Measurements from ENCODE around the gene PLCL1.

The PLCL1 gene

DNA sequence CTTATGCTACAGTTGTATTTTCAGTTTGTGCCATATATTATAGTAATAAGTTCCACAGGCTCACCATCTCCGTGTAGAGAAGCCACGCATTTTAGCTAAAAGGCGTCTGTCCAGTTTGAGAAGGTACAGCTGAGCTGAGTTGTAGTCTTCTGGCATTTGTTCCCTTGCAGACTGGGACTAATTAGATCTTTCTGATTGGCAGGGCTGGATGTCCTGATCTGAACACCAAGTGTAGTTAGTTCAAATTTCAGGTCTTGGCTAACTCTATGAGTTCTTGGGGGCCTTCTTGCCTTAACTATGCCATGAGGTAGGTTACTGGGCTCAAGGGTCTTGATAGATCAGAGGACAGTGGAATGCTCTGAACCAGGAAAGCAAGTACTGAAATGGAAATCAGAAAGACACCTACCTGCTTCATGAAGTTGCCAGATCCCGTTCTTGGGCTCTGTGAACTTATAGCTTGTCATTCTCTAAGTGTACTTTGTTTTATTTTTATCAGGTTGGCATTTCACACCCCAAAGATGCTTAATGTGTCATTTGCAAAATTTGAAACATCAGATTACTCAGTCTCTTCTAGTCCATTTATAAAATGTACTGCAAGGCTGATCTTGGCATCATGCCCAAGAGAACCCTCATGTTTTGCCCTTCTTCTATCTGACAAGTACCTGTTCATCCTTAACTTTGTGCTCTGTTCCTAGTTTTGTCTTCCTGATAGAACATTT is 93.7 kb downstream of the PLCL1 start:
- TF ChIP-seq ZFX (IDR thresholded peaks at IDR 0.05) = no peak
- no peak for TF ChIP-seq CTCF (conservative IDR thresholded peaks at IDR 0.05)
- H3K27ac ChIP-seq = no peak overlapping the region

- TF ChIP-seq CTCF (conservative IDR thresholded peaks at IDR 0.05) = no peak
- TF ChIP-seq ZFX (IDR thresholded peaks at IDR 0.05) = no peak
- H3K27ac ChIP-seq = no peak overlapping the region
Observed at GRCh38 chr2:197904446-197904845, 100.1 kb downstream of the PLCL1 start.

GRCh38 chr2:197908156-197908555 is 103.8 kb downstream of the PLCL1 start:
- TF ChIP-seq ZFX (IDR thresholded peaks at IDR 0.05) = no peak
- TF ChIP-seq CTCF (conservative IDR thresholded peaks at IDR 0.05) = no peak

GRCh38 chr2:197908990-197909776 is 104.8 kb downstream of the PLCL1 start:
- TF ChIP-seq ZFX (IDR thresholded peaks at IDR 0.05) (no peak), CTCF (conservative IDR thresholded peaks at IDR 0.05) (no peak)
- H3K27ac ChIP-seq = no peak overlapping the region

More at GRCh38 chr2:197908156-197908555, 103.8 kb downstream of the PLCL1 start:
- no peak overlapping the region for H3K27ac ChIP-seq

GRCh38 chr2:197911667-197912066 is 107.3 kb downstream of the PLCL1 start:
- TF ChIP-seq ZFX (IDR thresholded peaks at IDR 0.05) (no peak), CTCF (conservative IDR thresholded peaks at IDR 0.05) (no peak)
- H3K27ac ChIP-seq = no peak overlapping the region

DNA sequence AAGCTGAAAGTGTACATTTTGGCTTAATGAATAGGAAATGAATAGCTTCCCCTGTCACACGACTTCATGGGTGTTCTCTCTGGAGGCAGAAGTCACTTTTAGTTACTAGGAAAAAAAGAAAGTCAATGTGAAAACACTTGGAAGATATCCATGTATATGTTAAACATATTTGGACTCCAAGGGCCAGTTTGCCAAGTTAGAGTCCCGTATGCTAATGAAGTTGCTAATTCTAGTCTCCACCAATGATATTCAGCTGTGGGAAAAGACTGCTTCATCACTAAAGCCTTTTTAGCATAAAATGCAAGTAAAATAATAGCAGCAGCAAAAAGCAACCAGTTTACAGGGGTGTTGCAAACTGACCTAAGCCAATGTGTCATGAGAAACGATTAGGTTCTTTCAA is 108.7 kb downstream of the PLCL1 start:
- no peak overlapping the region for H3K27ac ChIP-seq
- TF ChIP-seq CTCF (conservative IDR thresholded peaks at IDR 0.05) (no peak), ZFX (IDR thresholded peaks at IDR 0.05) (no peak)

- H3K27ac ChIP-seq = no peak overlapping the region
- TF ChIP-seq CTCF (conservative IDR thresholded peaks at IDR 0.05) (no peak), ZFX (IDR thresholded peaks at IDR 0.05) (no peak)
Observed at GRCh38 chr2:197914778-197915177, 110.4 kb downstream of the PLCL1 start.
